B cell (primary cell): Measurements from ENCODE around the gene C8A. TPM values are rescaled to one million over a fixed set of nuclear protein-coding genes. Genes with fewer than 3 reads are reported as not detected.

Experiments
- ATAC-seq: fragments of 200-7000 bp; cut with Tn5 transposase; one replicate; pipeline ENCODE4 v1.10.0; 2021; ENCODE audit warnings: low read depth, mild to moderate bottlenecking, moderate number of reproducible peaks, moderate library complexity
- CTCF ChIA-PET: fragments of 350-600 bp; sonication (Branson Sonifier 250); formaldehyde crosslinking; loops from one replicate; lab custom pipeline; 2021; ENCODE audit warnings: antibody characterized with exemption, inconsistent platforms; lab: Charles Lee
- POLR2A ChIA-PET: fragments of 350-600 bp; sonication (Branson Sonifier 250); formaldehyde crosslinking; loops from one replicate; lab custom pipeline; 2021; ENCODE audit warnings: antibody characterized with exemption; lab: Charles Lee
- DNase-seq: peaks from one replicate; pipeline ENCODE4 v3.0.0; 2013
- H2AFZ ChIP-seq: 2 replicates; pipeline ENCODE4 v1.6.1; 2012; ENCODE audit warnings: mild to moderate bottlenecking, low read depth, low read length; ENCODE audit not compliant: insufficient read depth, poor library complexity, severe bottlenecking
- H3K27ac ChIP-seq, 2 donors: 1 replicate in 1 of 2; 2 replicates in 1 of 2; pipeline ENCODE4 v1.5.1; 2012 to 2013; ENCODE audit warnings: low read length in 2 of 2, mild to moderate bottlenecking in 2 of 2, moderate library complexity in 1 of 2
- H3K27me3 ChIP-seq, 4 experiments: fragments of 200-600 bp in 1 of 4; sonication (generic) in 1 of 4; replicated peaks in 1 of 4; 1 replicate in 2 of 4; 2 replicates in 2 of 4; pipeline versions ENCODE4 v1.6.1 to v1.7.0; 2013 to 2016; ENCODE audit warnings: low read length in 3 of 4, mild to moderate bottlenecking in 2 of 4, mixed read lengths in 1 of 4, moderate library complexity in 1 of 4; ENCODE audit not compliant: insufficient read depth in 4 of 4, control insufficient read depth in 3 of 4; ENCODE audit errors: control extremely low read depth in 1 of 4
- H3K36me3 ChIP-seq, 2 experiments: replicated peaks in 1 of 2; 1 replicate in 1 of 2; 2 replicates in 1 of 2; pipeline versions ENCODE4 v1.6.1 to v1.7.1; 2013; ENCODE audit warnings: low read length in 1 of 2; ENCODE audit not compliant: insufficient read depth in 2 of 2, control insufficient read depth in 1 of 2; ENCODE audit errors: control extremely low read depth in 1 of 2, extremely low read depth in 1 of 2
- H3K4me1 ChIP-seq, 2 donors: fragments of 200-600 bp in 1 of 2; sonication (generic) in 1 of 2; 1 replicate in 1 of 2; 2 replicates in 1 of 2; pipeline versions ENCODE4 v1.5.1 to v1.6.1; 2013 to 2017; ENCODE audit warnings: low read length in 2 of 2; ENCODE audit not compliant: control insufficient read depth in 2 of 2, insufficient read depth in 2 of 2
- H3K4me2 ChIP-seq: replicated peaks from 2 replicates; pipeline ENCODE3; 2012; ENCODE audit warnings: mild to moderate bottlenecking, low read depth, low read length; ENCODE audit not compliant: poor library complexity, severe bottlenecking
- H3K4me3 ChIP-seq, 5 experiments: fragments of 200-600 bp in 1 of 5; sonication (generic) in 1 of 5; 1 replicate in 3 of 5; 2 replicates in 2 of 5; pipeline versions ENCODE4 v1.5.1 to v1.7.0; 2011 to 2016; ENCODE audit warnings: low read length in 4 of 5, mild to moderate bottlenecking in 4 of 5, low read depth in 2 of 5, control low read depth in 1 of 5, moderate library complexity in 1 of 5; ENCODE audit not compliant: insufficient read depth in 1 of 5; ENCODE audit errors: control extremely low read depth in 1 of 5, extremely low read depth in 1 of 5
- H3K79me2 ChIP-seq: fragments of 200-600 bp; sonication (generic); one replicate; pipeline ENCODE4 v1.6.0; 2016; ENCODE audit warnings: low read length; ENCODE audit not compliant: control insufficient read depth, insufficient read depth
- H3K9ac ChIP-seq: fragments of 200-600 bp; sonication (generic); 2 replicates; pipeline ENCODE4 v1.6.1; 2017; ENCODE audit warnings: mild to moderate bottlenecking, low read length, moderate library complexity
- H3K9me3 ChIP-seq, 3 donors: one replicate each; pipeline versions ENCODE4 v1.6.1 to v1.7.1; 2013; ENCODE audit warnings: low read length in 2 of 3; ENCODE audit not compliant: control insufficient read depth in 2 of 3, insufficient read depth in 1 of 3; ENCODE audit errors: control extremely low read depth in 1 of 3
- H4K20me1 ChIP-seq: 2 replicates; pipeline ENCODE4 v1.6.0; 2012; ENCODE audit warnings: mild to moderate bottlenecking, low read length; ENCODE audit not compliant: insufficient read depth, control insufficient read depth, poor library complexity, severe bottlenecking
- H3K27ac Mint-ChIP-seq: one replicate; pipeline ENCODE4 v1.8.0; 2021; ENCODE audit warnings: mixed read lengths
- H3K27me3 Mint-ChIP-seq: one replicate; pipeline ENCODE4 v1.8.0; 2021; ENCODE audit warnings: mixed read lengths
- H3K4me1 Mint-ChIP-seq: one replicate; pipeline ENCODE4 v1.8.0; 2021; ENCODE audit warnings: mixed read lengths
- H3K4me3 Mint-ChIP-seq: one replicate; pipeline ENCODE4 v1.8.0; 2021; ENCODE audit warnings: mixed read lengths
- H3K9me3 Mint-ChIP-seq: one replicate; pipeline ENCODE4 v1.8.0; 2022; ENCODE audit warnings: mixed read lengths; ENCODE audit not compliant: insufficient read depth
- EZH2 ChIP-seq: IDR thresholded peaks from 2 replicates; pipeline ENCODE4 v1.6.1; 2012; ENCODE audit warnings: borderline replicate concordance, low read depth, mild to moderate bottlenecking, moderate library complexity, low read length; ENCODE audit not compliant: insufficient read depth, poor library complexity, severe bottlenecking
- WGBS: methylation state at CpG from one replicate; pipeline ENCODE4 v1.1.5; 2013; ENCODE audit warnings: missing lambda C conversion rate; ENCODE audit not compliant: insufficient coverage; 5-methylcytosine and 5-hydroxymethylcytosine counted together
- intact Hi-C: fragments of 100-400 bp; cut with micrococcal nuclease; formaldehyde crosslinking; loops from one replicate; pipeline ENCODE4 v1.10.0; 2022
- polyA plus RNA-seq: library from polyadenylated mRNA; depleted of rRNA; stranded (reverse); fragments of >200 nt; gene quantifications from 2 replicates; pipeline ENCODE4 v1.2.3, GENCODE V29; 2012
- total RNA-seq, 2 donors: library from RNA; stranded (reverse); fragments of 120-200 nt in 1 of 2; gene quantifications; 1 replicate in 1 of 2; 2 replicates in 1 of 2; pipeline versions ENCODE4 v1.2.3 to v1.2.4, GENCODE V29; 2013 to 2022
- TF ChIP-seq, protein P1 (sequence below): fragments of 200-600 bp; IDR thresholded peaks from one replicate; pipeline ENCODE4 v1.8.0; 2022; ENCODE audit warnings: antibody characterized with exemption, mild to moderate bottlenecking

The C8A gene
- total and polyA plus RNA-seq, 2 donors (not counting 1 experiment from before 2014, with no cell fraction given): not detected

- Mint-ChIP-seq H3K4me3 (no peak overlapping the region), H3K4me1 (peaks cover under 1% of the 10 kb centered on the region), H3K27me3 (peaks cover 19% of the 10 kb centered on the region), H3K9me3 (no peaks in the 10 kb centered on the region), H3K27ac (no peak overlapping the region)
- Histone ChIP-seq H3K9ac (no peak overlapping the region), H2AFZ (no peak overlapping the region), H3K27ac (no peak overlapping the region), H3K4me3 (no peak overlapping the region), H3K27me3 (peaks cover 0 to 13% (median 0%) of the 10 kb centered on the region in 4 experiments), H3K4me1 (no peaks in the 10 kb centered on the region), H3K9me3 (peaks cover 0 to 3% (median 0%) of the 10 kb centered on the region in 3 donors), H4K20me1 (no peaks in the 10 kb centered on the region), H3K36me3 (no peaks in the 10 kb centered on the region), H3K79me2 (no peaks in the 10 kb centered on the region), H3K4me2 (no peak overlapping the region)
- intact Hi-C loops: no loop called here
- POLR2A ChIA-PET: no interaction called here
- 80% methylated on average over 3 of the region's 9 CpGs for WGBS
- ATAC-seq (no peak), DNase-seq (no peak)
- CTCF ChIA-PET: interaction anchor here (1.0 kb wide), 1 partner anchor 13 kb away, joined by 3 read pairs; no protein-coding TSS in a partner anchor
- no peak for TF ChIP-seq EZH2
- TF ChIP-seq, protein P1, sequence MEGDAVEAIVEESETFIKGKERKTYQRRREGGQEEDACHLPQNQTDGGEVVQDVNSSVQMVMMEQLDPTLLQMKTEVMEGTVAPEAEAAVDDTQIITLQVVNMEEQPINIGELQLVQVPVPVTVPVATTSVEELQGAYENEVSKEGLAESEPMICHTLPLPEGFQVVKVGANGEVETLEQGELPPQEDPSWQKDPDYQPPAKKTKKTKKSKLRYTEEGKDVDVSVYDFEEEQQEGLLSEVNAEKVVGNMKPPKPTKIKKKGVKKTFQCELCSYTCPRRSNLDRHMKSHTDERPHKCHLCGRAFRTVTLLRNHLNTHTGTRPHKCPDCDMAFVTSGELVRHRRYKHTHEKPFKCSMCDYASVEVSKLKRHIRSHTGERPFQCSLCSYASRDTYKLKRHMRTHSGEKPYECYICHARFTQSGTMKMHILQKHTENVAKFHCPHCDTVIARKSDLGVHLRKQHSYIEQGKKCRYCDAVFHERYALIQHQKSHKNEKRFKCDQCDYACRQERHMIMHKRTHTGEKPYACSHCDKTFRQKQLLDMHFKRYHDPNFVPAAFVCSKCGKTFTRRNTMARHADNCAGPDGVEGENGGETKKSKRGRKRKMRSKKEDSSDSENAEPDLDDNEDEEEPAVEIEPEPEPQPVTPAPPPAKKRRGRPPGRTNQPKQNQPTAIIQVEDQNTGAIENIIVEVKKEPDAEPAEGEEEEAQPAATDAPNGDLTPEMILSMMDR: no peak
Observed at GRCh38 chr1:56837244-56837939, 17.2 kb upstream of the C8A start.

GRCh38 chr1:56838759-56839158 lies 15.8 kb upstream of the C8A start:
- ATAC-seq (no peak), DNase-seq (no peak)
- H3K27me3 Mint-ChIP-seq: peaks cover 22% of the 10 kb centered on the region
- 83% methylated on average over 2 of the region's 3 CpGs for WGBS
- H3K4me1 Mint-ChIP-seq: no peaks in the 10 kb centered on the region
- Histone ChIP-seq H3K9ac (no peak overlapping the region), H3K36me3 (no peaks in the 10 kb centered on the region), H3K4me1 (no peaks in the 10 kb centered on the region), H3K9me3 (peaks cover 0 to 3% (median 0%) of the 10 kb centered on the region in 3 donors), H4K20me1 (no peaks in the 10 kb centered on the region), H3K4me2 (no peak overlapping the region), H3K79me2 (no peaks in the 10 kb centered on the region), H3K4me3 (no peak overlapping the region), H3K27me3 (peaks cover 0 to 13% (median 0%) of the 10 kb centered on the region in 4 experiments), H2AFZ (no peak overlapping the region), H3K27ac (no peak overlapping the region)
- POLR2A ChIA-PET: no interaction called here
- intact Hi-C loops: no loop called here
- no peak for TF ChIP-seq EZH2
- TF ChIP-seq, protein P1: no peak
- CTCF ChIA-PET: interaction anchor here (0.6 to 1.3 kb wide), 2 partner anchors 10 to 11 kb away, joined by 3 read pairs; no protein-coding TSS in a partner anchor
- no peak overlapping the region for H3K4me3 Mint-ChIP-seq
- no peaks in the 10 kb centered on the region for H3K9me3 Mint-ChIP-seq
- H3K27ac Mint-ChIP-seq: no peak overlapping the region
